K562 (cell line): ENCODE results near the gene LRRC25. TPM values are rescaled to one million over a fixed set of nuclear protein-coding genes. Genes with fewer than 3 reads are reported as not detected.
A peak's percentile ranks its signal among the peaks of the same experiment; 100 is the strongest.

Source experiments
- BCOR ChIP-seq: fragments of 450-650 bp; IDR thresholded peaks from 2 replicates; pipeline ENCODE4 v1.6.1; 2016
- E2F3 ChIP-seq: fragments of 250-450 bp; sonication (Bioruptor Pico); IDR thresholded peaks from 2 replicates; pipeline ENCODE4 v1.4.0; 2020; ENCODE audit warnings: mild to moderate bottlenecking
- EGR1 ChIP-seq: fragments of 450-650 bp; conservative IDR thresholded peaks from 2 replicates; pipeline ENCODE4 v1.6.1; 2017; ENCODE audit warnings: mild to moderate bottlenecking
- FOXP1 ChIP-seq: sonication (generic); formaldehyde crosslinking; IDR thresholded peaks from 2 replicates; pipeline ENCODE4 v1.8.0; 2022; ENCODE audit warnings: mild to moderate bottlenecking, missing genetic modification reagents
- HES1 ChIP-seq: fragments of 450-650 bp; IDR thresholded peaks from 2 replicates; pipeline ENCODE4 v1.6.1; 2016; ENCODE audit warnings: low read depth, mild to moderate bottlenecking, moderate library complexity
- MEIS2 ChIP-seq: fragments of 450-650 bp; IDR thresholded peaks from 2 replicates; pipeline ENCODE4 v1.6.1; 2014; ENCODE audit warnings: mild to moderate bottlenecking; ENCODE audit not compliant: partially characterized antibody
- MTA3 ChIP-seq: fragments of 450-650 bp; formaldehyde crosslinking; IDR thresholded peaks from 2 replicates; pipeline ENCODE4 v1.6.1; 2017; ENCODE audit warnings: mild to moderate bottlenecking, borderline replicate concordance
- NCOA1 ChIP-seq: fragments of 450-650 bp; IDR thresholded peaks from 2 replicates; pipeline ENCODE4 v1.6.1; 2016; ENCODE audit warnings: low read depth
- PBX2 ChIP-seq, 2 experiments: IDR thresholded peaks in 1 of 2; conservative IDR thresholded peaks in 1 of 2; 2 replicates each; pipeline ENCODE4 v1.6.1; 2016; ENCODE audit warnings: low read depth in 2 of 2, mild to moderate bottlenecking in 1 of 2, missing compliant biosample characterization in 1 of 2, missing genetic modification characterization in 1 of 2, moderate library complexity in 1 of 2
- POLR2A ChIP-seq: fragments of 450-650 bp; conservative IDR thresholded peaks from 2 replicates; pipeline ENCODE4 v1.6.1; 2016
- PURB ChIP-seq: sonication (generic); formaldehyde crosslinking; IDR thresholded peaks from 2 replicates; pipeline ENCODE4 v1.9.0; 2021; ENCODE audit warnings: low read depth, mild to moderate bottlenecking, missing genetic modification reagents
- RBBP5 ChIP-seq: fragments of 200-600 bp; sonication (generic); IDR thresholded peaks from 2 replicates; pipeline ENCODE4 v1.6.1; 2012; ENCODE audit warnings: borderline replicate concordance, mild to moderate bottlenecking, low read length, control low read depth, inconsistent platforms; ENCODE audit not compliant: insufficient read depth, poor library complexity, severe bottlenecking
- SMARCA4 ChIP-seq: fragments of 450-650 bp; IDR thresholded peaks from 2 replicates; pipeline ENCODE4 v1.6.1; 2016
- SPI1 ChIP-seq: IDR thresholded peaks from 2 replicates; pipeline ENCODE4 v1.6.1; 2011; ENCODE audit warnings: low read depth, low read length, control low read depth, borderline replicate concordance
- TRIM24 ChIP-seq, 2 experiments: fragments of 450-650 bp; IDR thresholded peaks; 2 replicates each; pipeline ENCODE4 v1.6.1; 2016
- ZNF311 ChIP-seq: fragments of 250-450 bp; sonication (Bioruptor Pico); IDR thresholded peaks from 2 replicates; pipeline ENCODE4 v1.4.0; 2020; ENCODE audit warnings: mild to moderate bottlenecking, moderate library complexity
- ZNF589 ChIP-seq: fragments of 200-800 bp; sonication (Bioruptor generic); IDR thresholded peaks from 2 replicates; pipeline ENCODE4 v1.6.1; 2016; ENCODE audit warnings: low read depth, missing genetic modification characterization, missing compliant biosample characterization
- polyA plus RNA-seq, 8 experiments: library from polyadenylated mRNA; depleted of rRNA in 4 of 8; stranded (reverse) in 5 of 8; unstranded in 3 of 8; fragments of >200 nt; fragmentation: Nextera tagmentation in 2 of 8; fragmentation: Illumina TruSeq in 1 of 8; extraction: Ambion mirVana in 2 of 8; extraction: Trizol in 1 of 8; gene quantifications; 2 replicates each; pipeline versions ENCODE4 v1.2.1 to v1.2.3, GENCODE V29; 2011 to 2014; ENCODE audit warnings: inconsistent platforms in 1 of 8, missing spikeins in 1 of 8
- total RNA-seq, 7 experiments: library from RNA; depleted of rRNA in 6 of 7; stranded (reverse); fragments of >200 nt in 6 of 7; fragmentation: Illumina TruSeq in 2 of 7; extraction: Trizol in 2 of 7; gene quantifications; 2 replicates each; pipeline versions ENCODE4 v1.2.1 to v1.2.3, GENCODE V29; 2011 to 2021; ENCODE audit warnings: low replicate concordance in 1 of 7

LRRC25 gene
- total and polyA plus RNA-seq, 9 of the 15 experiments (the other 6 are each of a cell fraction or from before 2014, with no cell fraction given): 0.07 to 0.36 (median 0.10) TPM; not detected in 3

- TF ChIP-seq MEIS2 (peak; percentile 55), RBBP5 (peak; percentile 49), MTA3 (0 out of 2 replicates have a peak, but pooled peaks have one; percentile 56), POLR2A (0 out of 2 replicates have a peak, but pooled peaks have one; percentile 13), PURB (CRISPR knock-in tag) (no peak), BCOR (0 out of 2 replicates have a peak, but pooled peaks have one; percentile 4), E2F3 (CRISPR knock-in tag) (no peak), SMARCA4 (peak; percentile 28; the same call in 1 of the 2 replicates), NCOA1 (0 out of 2 replicates have a peak, but pooled peaks have one; percentile 6), HES1 (0 out of 2 replicates have a peak, but pooled peaks have one; percentile 5), ZNF589 (no peak), PBX2 (CRISPR knock-in tag; IDR thresholded peaks at IDR 0.05; ENCODE audit: low read depth) (no peak), PBX2 (tag; conservative IDR thresholded peaks at IDR 0.05; ENCODE audit: low read depth) (peak; percentile 64; the same call in 1 of the 2 replicates), TRIM24 (IDR thresholded peaks at IDR 0.05) (0 out of 4 replicates have a peak, but pooled peaks of 1 of the 2 experiments have one; percentile 9), ZNF311 (CRISPR knock-in tag) (peak; percentile 46; the same call in 1 of the 2 replicates), EGR1 (peak; percentile 78), FOXP1 (no peak), SPI1 (no peak)
Measured at GRCh38 chr19:18439025-18439909, 41.8 kb upstream of the LRRC25 start (continued).
